Activated naive CD4-positive, alpha-beta T cell treated with anti-CD3 and anti-CD28 coated beads, Interleukin-2, amount 10 ng/mL, durations not matched to agents 7 days and 5 days (primary cell): Measurements from ENCODE around the gene AMOTL1.
"Not testable (repeated sequence)": the region's sequence is repeated elsewhere in the genome, so short reads cannot be mapped to it uniquely, and the experiment has no call there.

Experiments used
- CTCF ChIA-PET: fragments of 350-600 bp; sonication (Branson Sonifier 250); formaldehyde crosslinking; loops from one replicate; lab custom pipeline; 2021; ENCODE audit warnings: antibody characterized with exemption; lab: Charles Lee
- DNase-seq: peaks from one replicate; pipeline ENCODE4 v3.0.0-alpha.2; 2020
- H3K27ac Mint-ChIP-seq: one replicate; pipeline ENCODE4 v1.8.0; 2021; ENCODE audit warnings: mild to moderate bottlenecking, moderate library complexity, mixed read lengths
- H3K27me3 Mint-ChIP-seq: one replicate; pipeline ENCODE4 v1.8.0; 2021; ENCODE audit warnings: mild to moderate bottlenecking, mixed read lengths
- H3K36me3 Mint-ChIP-seq: one replicate; pipeline ENCODE4 v1.8.0; 2021; ENCODE audit warnings: mixed read lengths
- H3K4me1 Mint-ChIP-seq: one replicate; pipeline ENCODE4 v1.8.0; 2021; ENCODE audit warnings: mixed read lengths
- H3K4me3 Mint-ChIP-seq: one replicate; pipeline ENCODE4 v1.8.0; 2021; ENCODE audit warnings: mild to moderate bottlenecking, moderate library complexity, mixed read lengths
- H3K9me3 Mint-ChIP-seq: one replicate; pipeline ENCODE4 v1.8.0; 2021; ENCODE audit warnings: mixed read lengths

Gene AMOTL1

GRCh38 chr11:94785509-94785908, 17.4 kb downstream of the AMOTL1 start:
- Mint-ChIP-seq H3K27ac (no peak overlapping the region), H3K9me3 (no peaks in the 10 kb centered on the region), H3K27me3 (peaks cover 10% of the 10 kb centered on the region), H3K4me1 (peaks cover 15% of the 10 kb centered on the region), H3K4me3 (no peak overlapping the region), H3K36me3 (no peaks in the 10 kb centered on the region)
- CTCF ChIA-PET = interaction anchor here (0.8 to 3.8 kb wide), 6 partner anchors 9 to 183 kb away, joined by 3 to 25 read pairs (median 4); no protein-coding TSS in a partner anchor
- DNase-seq = no peak

DNA sequence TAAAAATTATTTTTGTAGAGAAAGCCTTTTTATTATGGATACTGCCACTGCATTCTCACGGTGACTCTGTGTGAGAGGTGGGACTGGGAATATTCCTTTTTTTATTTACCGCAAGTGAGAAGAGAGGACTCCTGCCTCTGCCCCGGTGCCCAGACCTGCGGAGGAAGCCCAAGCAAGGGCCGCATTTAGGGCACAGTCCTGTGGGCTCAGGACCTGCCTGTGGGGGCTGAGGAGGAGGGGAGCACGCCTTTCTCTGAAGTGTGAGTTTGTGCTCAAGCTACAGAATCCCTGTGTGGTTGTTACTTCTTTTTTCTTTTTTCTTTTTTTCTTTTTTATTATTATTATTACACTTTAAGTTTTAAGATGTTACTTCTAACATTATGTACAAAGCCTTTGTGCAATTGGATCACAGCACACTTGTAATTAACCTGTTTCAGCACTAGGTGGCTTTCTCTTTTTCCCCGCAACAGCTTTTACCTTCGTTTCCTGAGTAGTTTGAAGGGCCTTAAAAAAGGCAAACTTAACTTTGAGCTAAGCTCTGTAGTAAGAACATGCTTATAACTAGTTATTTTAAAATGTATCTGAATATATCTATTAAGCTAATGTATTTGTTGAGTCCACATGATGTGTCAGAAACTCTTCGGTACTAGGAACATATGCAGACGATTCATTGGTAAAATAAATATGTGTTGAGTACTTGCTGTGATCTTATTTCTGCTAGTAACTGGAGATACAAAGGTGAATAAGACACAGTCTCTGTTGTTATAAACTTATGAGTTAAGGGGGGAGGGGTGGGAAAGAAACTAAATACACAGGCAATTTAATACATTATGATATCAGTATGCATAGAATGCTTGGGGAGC, 18.3 kb downstream of the AMOTL1 start:
- H3K4me3 Mint-ChIP-seq = no peak overlapping the region
- no peaks in the 10 kb centered on the region for H3K36me3 Mint-ChIP-seq
- peaks cover 10% of the 10 kb centered on the region for H3K27me3 Mint-ChIP-seq
- peaks cover 5% of the 10 kb centered on the region for H3K4me1 Mint-ChIP-seq
- no peak for DNase-seq
- CTCF ChIA-PET = interaction anchor here (0.6 to 3.8 kb wide), 13 partner anchors 12 to 182 kb away, joined by 3 to 25 read pairs (median 3); no protein-coding TSS in a partner anchor
- H3K27ac Mint-ChIP-seq = no peak overlapping the region
- no peaks in the 10 kb centered on the region for H3K9me3 Mint-ChIP-seq

- H3K36me3 Mint-ChIP-seq = no peaks in the 10 kb centered on the region
- H3K27me3 Mint-ChIP-seq = peaks cover 13% of the 10 kb centered on the region
- H3K4me3 Mint-ChIP-seq = no peak overlapping the region
- H3K27ac Mint-ChIP-seq = no peak overlapping the region
- H3K9me3 Mint-ChIP-seq = no peaks in the 10 kb centered on the region
- no peaks in the 10 kb centered on the region for H3K4me1 Mint-ChIP-seq
- no peak for DNase-seq
- CTCF ChIA-PET = interaction anchor here (3.8 kb wide), 1 partner anchor 110 kb away, joined by 25 read pairs; no protein-coding TSS in a partner anchor
Observed at GRCh38 chr11:94787801-94788200, 19.6 kb downstream of the AMOTL1 start.

DNA sequence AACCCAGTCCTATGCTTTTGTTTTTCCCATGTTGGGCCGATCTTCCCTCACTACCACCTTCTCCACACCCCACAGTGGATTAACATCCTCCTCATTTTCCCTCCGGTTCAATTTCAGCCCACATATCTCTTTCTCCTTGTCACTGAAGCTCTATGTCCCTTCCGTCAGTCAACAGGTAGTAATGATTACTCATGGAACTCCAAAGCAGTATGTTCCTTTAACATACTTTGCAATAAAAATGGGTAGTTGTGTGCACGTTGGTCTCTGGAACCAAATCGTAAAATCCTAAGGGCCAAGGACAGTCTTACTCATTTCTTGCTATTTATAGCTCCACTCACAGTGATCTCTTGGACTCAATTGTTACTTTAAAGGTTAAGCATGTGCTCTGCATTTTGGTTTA, 20.2 kb downstream of the AMOTL1 start:
- CTCF ChIA-PET = no interaction called here
- H3K36me3 Mint-ChIP-seq = no peaks in the 10 kb centered on the region
- DNase-seq = no peak
- H3K4me1 Mint-ChIP-seq = no peaks in the 10 kb centered on the region
- no peak overlapping the region for H3K27ac Mint-ChIP-seq
- no peaks in the 10 kb centered on the region for H3K9me3 Mint-ChIP-seq
- peaks cover 13% of the 10 kb centered on the region for H3K27me3 Mint-ChIP-seq
- no peak overlapping the region for H3K4me3 Mint-ChIP-seq

- Mint-ChIP-seq H3K4me3 (no peak overlapping the region), H3K9me3 (no peaks in the 10 kb centered on the region), H3K4me1 (no peaks in the 10 kb centered on the region), H3K27ac (no peak overlapping the region), H3K36me3 (no peaks in the 10 kb centered on the region), H3K27me3 (peaks cover 17% of the 10 kb centered on the region)
- CTCF ChIA-PET = interaction anchor here (1.0 kb wide), 1 partner anchor 134 kb away, joined by 3 read pairs; no protein-coding TSS in a partner anchor
- DNase-seq = no peak
Observed at GRCh38 chr11:94790197-94790596, 22.0 kb downstream of the AMOTL1 start.

DNA sequence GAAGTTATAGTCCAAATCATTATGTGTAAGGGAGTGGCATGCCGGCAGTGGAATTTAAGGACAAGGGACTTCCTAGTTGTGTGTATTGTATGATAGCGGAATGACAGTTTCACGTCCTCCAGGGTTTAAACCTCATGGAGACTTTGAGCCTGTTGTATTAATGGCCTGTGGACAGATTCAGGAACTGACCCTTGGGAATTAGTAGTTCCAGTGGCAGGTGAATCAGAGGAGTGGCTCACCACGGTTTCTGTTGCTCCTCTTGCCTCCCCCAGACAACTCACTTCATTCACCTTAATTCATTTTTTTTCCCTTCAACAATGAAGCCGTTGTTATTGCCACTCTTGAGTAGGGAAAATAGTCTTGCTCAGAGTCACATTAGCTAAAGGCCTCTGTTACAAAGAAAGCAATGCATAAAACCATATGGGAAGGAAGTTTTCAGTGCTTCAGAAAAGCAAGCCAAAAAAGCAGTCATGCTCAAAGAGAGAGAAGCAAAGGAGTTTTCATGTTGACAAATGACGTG, 22.6 kb downstream of the AMOTL1 start:
- H3K4me1 Mint-ChIP-seq = no peaks in the 10 kb centered on the region
- peaks cover 13% of the 10 kb centered on the region for H3K27me3 Mint-ChIP-seq
- CTCF ChIA-PET = interaction anchor here (1.0 kb wide), 1 partner anchor 133 kb away, joined by 3 read pairs; no protein-coding TSS in a partner anchor
- no peak for DNase-seq
- no peak overlapping the region for H3K27ac Mint-ChIP-seq
- H3K4me3 Mint-ChIP-seq = no peak overlapping the region
- no peaks in the 10 kb centered on the region for H3K36me3 Mint-ChIP-seq
- H3K9me3 Mint-ChIP-seq = no peaks in the 10 kb centered on the region

- H3K9me3 Mint-ChIP-seq = no peaks in the 10 kb centered on the region
- H3K4me1 Mint-ChIP-seq = no peaks in the 10 kb centered on the region
- CTCF ChIA-PET = no interaction called here
- no peak for DNase-seq
- no peaks in the 10 kb centered on the region for H3K36me3 Mint-ChIP-seq
- no peak overlapping the region for H3K4me3 Mint-ChIP-seq
- peaks cover 13% of the 10 kb centered on the region for H3K27me3 Mint-ChIP-seq
- H3K27ac Mint-ChIP-seq = no peak overlapping the region
Observed at GRCh38 chr11:94791216-94791889, 23.2 kb downstream of the AMOTL1 start.

DNA sequence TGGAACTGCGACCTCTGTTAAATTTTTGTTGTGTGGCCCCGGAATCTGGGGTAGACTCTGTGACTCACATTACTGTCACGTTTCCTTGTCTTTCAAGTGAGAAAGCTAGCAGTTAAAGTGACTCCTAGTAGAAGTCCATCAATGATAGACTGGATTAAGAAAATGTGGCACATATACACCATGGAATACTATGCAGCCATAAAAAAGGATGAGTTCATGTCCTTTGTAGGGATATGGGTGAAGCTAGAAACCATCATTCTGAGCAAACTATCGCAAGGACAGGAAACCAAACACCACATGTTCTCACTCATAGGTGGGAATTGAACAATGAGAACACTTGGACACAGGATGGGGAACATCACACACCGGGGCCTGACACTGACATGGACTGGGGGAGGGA, 23.8 kb downstream of the AMOTL1 start:
- H3K36me3 Mint-ChIP-seq, H3K27ac Mint-ChIP-seq, H3K9me3 Mint-ChIP-seq, CTCF ChIA-PET, DNase-seq, H3K4me3 Mint-ChIP-seq, H3K4me1 Mint-ChIP-seq: not testable (repeated sequence)
- H3K27me3 Mint-ChIP-seq = peaks cover 13% of the 10 kb centered on the region

- no peaks in the 10 kb centered on the region for H3K9me3 Mint-ChIP-seq
- DNase-seq = no peak
- H3K36me3 Mint-ChIP-seq = no peaks in the 10 kb centered on the region
- H3K4me3 Mint-ChIP-seq = no peak overlapping the region
- H3K27ac Mint-ChIP-seq = no peak overlapping the region
- CTCF ChIA-PET = no interaction called here
- peaks cover 13% of the 10 kb centered on the region for H3K27me3 Mint-ChIP-seq
- no peaks in the 10 kb centered on the region for H3K4me1 Mint-ChIP-seq
Observed at GRCh38 chr11:94792451-94792850, 24.3 kb downstream of the AMOTL1 start.

DNA sequence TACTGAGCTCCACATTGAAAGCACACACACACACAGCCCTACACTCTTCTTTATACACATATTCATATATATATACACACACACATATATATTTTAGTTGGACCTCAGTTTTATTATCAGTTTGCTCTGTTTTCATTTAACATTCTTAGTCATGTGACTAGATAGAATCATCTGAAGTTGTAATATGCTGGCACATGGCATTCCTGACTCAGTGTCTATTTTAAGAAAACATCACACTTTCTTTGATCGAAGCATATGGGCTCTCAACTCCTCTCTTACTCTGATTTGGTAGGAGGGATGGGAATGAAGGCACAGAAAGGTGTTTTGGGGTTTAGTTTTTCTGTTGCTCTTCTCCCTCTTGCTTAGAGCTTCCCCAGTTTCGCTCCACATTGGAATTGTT, 24.8 kb downstream of the AMOTL1 start:
- no peaks in the 10 kb centered on the region for H3K36me3 Mint-ChIP-seq
- no peak for DNase-seq
- CTCF ChIA-PET = no interaction called here

GRCh38 chr11:94793822-94794221, 25.7 kb downstream of the AMOTL1 start:
- no peak for DNase-seq
- Mint-ChIP-seq H3K9me3 (no peaks in the 10 kb centered on the region), H3K4me1 (no peaks in the 10 kb centered on the region), H3K27me3 (peaks cover 13% of the 10 kb centered on the region), H3K36me3 (no peaks in the 10 kb centered on the region), H3K27ac (no peak overlapping the region), H3K4me3 (no peak overlapping the region)
- CTCF ChIA-PET = interaction anchor here (1.1 kb wide), 1 partner anchor 349 kb away, joined by 4 read pairs; no protein-coding TSS in a partner anchor

More for the DNA sequence above, 24.8 kb downstream of the AMOTL1 start:
- no peaks in the 10 kb centered on the region for H3K9me3 Mint-ChIP-seq
- no peaks in the 10 kb centered on the region for H3K4me1 Mint-ChIP-seq
- no peak overlapping the region for H3K27ac Mint-ChIP-seq
- H3K4me3 Mint-ChIP-seq = no peak overlapping the region
- H3K27me3 Mint-ChIP-seq = peaks cover 13% of the 10 kb centered on the region

GRCh38 chr11:94794287-94795168, 26.4 kb downstream of the AMOTL1 start:
- Mint-ChIP-seq H3K4me3 (no peak overlapping the region), H3K27me3 (peaks cover 13% of the 10 kb centered on the region), H3K36me3 (no peaks in the 10 kb centered on the region), H3K4me1 (no peaks in the 10 kb centered on the region), H3K9me3 (no peaks in the 10 kb centered on the region), H3K27ac (no peak overlapping the region)
- no peak for DNase-seq
- CTCF ChIA-PET = interaction anchor here (1.1 kb wide), 1 partner anchor 348 kb away, joined by 4 read pairs; no protein-coding TSS in a partner anchor

DNA sequence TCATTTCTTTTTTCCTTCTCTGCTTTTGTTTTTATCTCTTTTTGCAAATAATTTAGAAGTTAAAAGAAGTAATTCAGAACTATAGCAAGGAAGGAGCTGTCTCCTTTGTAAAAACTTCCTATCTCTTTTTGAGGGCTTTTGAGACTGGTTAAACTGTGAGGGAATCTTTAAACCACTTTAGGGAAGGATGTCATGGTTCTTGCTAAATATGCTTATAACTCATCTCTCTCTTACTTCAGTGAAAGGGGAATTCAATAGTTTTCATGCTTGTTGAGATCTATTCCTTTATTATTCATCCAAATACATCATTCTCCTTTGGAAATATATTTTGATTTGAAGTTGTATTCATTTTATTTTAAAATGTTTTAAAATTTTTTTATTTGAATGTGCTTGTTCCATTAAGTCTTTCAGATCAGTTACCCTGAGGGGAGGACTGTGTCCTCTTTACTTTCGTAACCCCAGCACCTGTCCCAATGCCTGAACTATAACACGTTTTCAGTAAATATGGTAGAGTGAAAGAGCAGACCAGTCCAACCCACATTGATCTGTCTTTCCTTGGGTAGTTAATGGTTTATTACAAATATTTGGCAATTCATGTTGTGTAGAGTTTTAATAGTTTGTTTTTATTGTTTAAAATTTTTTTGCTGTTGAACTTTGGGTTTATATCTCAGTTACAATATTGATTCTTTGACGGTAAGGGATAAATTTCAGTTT, 27.5 kb downstream of the AMOTL1 start:
- H3K9me3 Mint-ChIP-seq = no peaks in the 10 kb centered on the region
- peaks cover 13% of the 10 kb centered on the region for H3K27me3 Mint-ChIP-seq
- H3K4me3 Mint-ChIP-seq = no peak overlapping the region
- no peaks in the 10 kb centered on the region for H3K4me1 Mint-ChIP-seq
- no peaks in the 10 kb centered on the region for H3K36me3 Mint-ChIP-seq
- no peak for DNase-seq
- H3K27ac Mint-ChIP-seq = no peak overlapping the region
- CTCF ChIA-PET = interaction anchor here (0.7 kb wide), 1 partner anchor 10 kb away, joined by 3 read pairs; no protein-coding TSS in a partner anchor
